ENCODE data around the gene RBM26. TPM values are rescaled to one million over a fixed set of nuclear protein-coding genes. Genes with fewer than 3 reads are reported as not detected.
A peak's percentile ranks its signal among the peaks of the same experiment; 100 is the strongest.

RBM26 gene
- total and polyA plus RNA-seq, 2 experiments from 2014 or later, result 11.1 to 19.2 TPM

DNA sequence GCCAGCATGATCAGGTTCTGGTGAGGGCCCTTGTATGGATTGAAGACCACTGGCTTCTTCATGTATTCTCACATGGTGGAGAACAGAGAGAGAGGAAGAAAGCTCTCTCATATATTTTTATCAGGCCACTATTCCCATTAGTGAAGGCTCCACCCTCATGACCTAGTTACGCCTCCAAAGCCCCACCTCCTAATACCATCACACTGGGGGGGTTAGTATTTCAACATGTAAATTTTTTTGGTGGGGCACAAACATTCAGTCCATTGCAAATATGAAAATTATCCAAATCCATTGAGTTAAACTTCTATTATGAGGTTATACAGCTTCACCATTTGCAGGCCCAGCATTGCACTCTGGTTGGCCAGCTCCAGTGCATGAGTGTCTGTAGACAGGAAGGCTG is 33.2 kb upstream of the RBM26 start:
- no peak for DNase-seq
- peaks cover 20% of the 10 kb centered on the region for H3F3A ChIP-seq (ENCODE audit: insufficient read depth)
- in situ Hi-C loops (cut with MboI), result no loop called here
- H3K9me2 ChIP-seq (ENCODE audit: insufficient read depth), result no peaks in the 10 kb centered on the region
- H2AFZ ChIP-seq, result no peak overlapping the region
- H3K9ac ChIP-seq, result no peak overlapping the region
- peaks cover 25% of the 10 kb centered on the region for H3K4me1 ChIP-seq (ENCODE audit: insufficient read depth)
- no peaks in the 10 kb centered on the region for H4K20me1 ChIP-seq (ENCODE audit: insufficient read depth)
- H3K4me3 ChIP-seq, result no peak overlapping the region
- no peak overlapping the region for H3K27ac ChIP-seq
- no peaks in the 10 kb centered on the region for H3K9me3 ChIP-seq (ENCODE audit: low read depth)
- 81 to 95% methylated on average over 1 of the region's 1 CpG for WGBS, 2 experiments (ENCODE audit: low coverage in 1 of 2, low lambda C conversion rate in 2 of 2, missing lambda C conversion rate in 2 of 2)
- no peak for TF ChIP-seq EZH2 (IDR thresholded peaks at IDR 0.05; ENCODE audit: insufficient read depth, poor library complexity, severe bottlenecking)
- no peak for TF ChIP-seq EZH2phosphoT487 (IDR thresholded peaks at IDR 0.05; ENCODE audit: insufficient read depth, low read depth)
- H3K27me3 ChIP-seq (replicated peaks; ENCODE audit: insufficient read depth), result no peaks in the 10 kb centered on the region
- no peaks in the 10 kb centered on the region for H3K79me2 ChIP-seq (ENCODE audit: insufficient read depth)
- H3K36me3 ChIP-seq (ENCODE audit: low read depth), result no peaks in the 10 kb centered on the region
- H3K4me2 ChIP-seq (ENCODE audit: unreplicated experiment), result no peak overlapping the region

DNA sequence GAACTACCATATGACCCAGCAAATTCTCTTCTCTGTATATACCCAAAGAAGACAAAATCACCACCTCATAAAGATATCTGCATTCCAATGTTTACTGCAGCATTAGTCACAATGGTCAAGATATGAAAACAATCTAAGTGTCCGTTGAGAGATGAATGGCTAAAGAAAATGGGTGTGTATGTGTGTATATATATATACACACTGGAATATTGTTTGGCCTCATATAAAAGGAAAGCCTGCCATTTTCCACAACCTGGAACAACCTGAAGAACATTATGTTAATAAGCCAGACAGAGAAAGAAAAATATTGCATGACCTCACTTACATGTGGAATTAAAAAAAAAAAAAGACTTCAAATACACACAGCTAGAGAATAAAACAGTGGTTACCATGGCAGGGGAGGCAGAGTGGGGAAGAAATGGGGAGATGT is 29.5 kb upstream of the RBM26 start:
- 3 to 5% methylated on average over 1 of the region's 1 CpG for WGBS, 2 experiments (ENCODE audit: low coverage in 1 of 2, low lambda C conversion rate in 2 of 2, missing lambda C conversion rate in 2 of 2)
- Histone ChIP-seq H3K79me2 (ENCODE audit: insufficient read depth) (no peaks in the 10 kb centered on the region), H3K9me2 (ENCODE audit: insufficient read depth) (no peaks in the 10 kb centered on the region), H3K9me3 (ENCODE audit: low read depth) (no peaks in the 10 kb centered on the region), H4K20me1 (ENCODE audit: insufficient read depth) (no peaks in the 10 kb centered on the region), H3K27ac (peak overlapping the region; percentile 72), H3K4me1 (ENCODE audit: insufficient read depth) (peaks cover 21% of the 10 kb centered on the region), H3K9ac (no peak overlapping the region; the same call in 1 of the 2 replicates), H3F3A (ENCODE audit: insufficient read depth) (peaks cover 26% of the 10 kb centered on the region), H2AFZ (no peak overlapping the region), H3K36me3 (ENCODE audit: low read depth) (no peaks in the 10 kb centered on the region), H3K4me2 (ENCODE audit: unreplicated experiment) (peak overlapping the region; percentile 86), H3K4me3 (no peak overlapping the region), H3K27me3 (replicated peaks; ENCODE audit: insufficient read depth) (no peaks in the 10 kb centered on the region)
- peak; percentile 83 for DNase-seq
- peak; percentile 91 for TF ChIP-seq EZH2phosphoT487 (IDR thresholded peaks at IDR 0.05; ENCODE audit: insufficient read depth, low read depth)
- TF ChIP-seq EZH2 (IDR thresholded peaks at IDR 0.05; ENCODE audit: insufficient read depth, poor library complexity, severe bottlenecking), result no peak
- in situ Hi-C loops (cut with MboI), result no loop called here

DNA sequence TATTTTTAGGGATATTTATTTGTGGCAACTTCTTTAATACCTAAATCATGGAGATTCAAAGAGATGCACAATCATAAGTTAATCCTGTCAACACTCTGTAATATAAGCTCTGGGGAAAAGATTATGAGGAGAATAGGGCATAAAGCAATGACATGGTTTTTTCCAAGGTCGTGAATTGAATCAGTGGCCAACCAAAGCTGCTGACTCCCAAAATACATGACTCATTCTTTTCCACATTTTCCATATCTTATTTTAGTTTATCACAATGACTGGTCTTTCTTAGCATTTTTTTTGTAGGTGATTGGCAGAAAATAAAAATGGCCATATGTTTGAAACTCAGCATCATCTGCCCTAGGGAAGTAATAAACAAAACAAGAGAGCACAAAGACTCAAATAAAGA is 28.5 kb upstream of the RBM26 start:
- H3K4me2 ChIP-seq (ENCODE audit: unreplicated experiment), result peak overlapping the region; percentile 86
- WGBS, 2 experiments (ENCODE audit: low coverage in 1 of 2, low lambda C conversion rate in 2 of 2, missing lambda C conversion rate in 2 of 2), result 12 to 22% methylated on average over 1 of the region's 1 CpG
- H3K4me1 ChIP-seq (ENCODE audit: insufficient read depth), result peaks cover 21% of the 10 kb centered on the region
- TF ChIP-seq EZH2 (IDR thresholded peaks at IDR 0.05; ENCODE audit: insufficient read depth, poor library complexity, severe bottlenecking) (no peak), EZH2phosphoT487 (IDR thresholded peaks at IDR 0.05; ENCODE audit: insufficient read depth, low read depth) (no peak)
- H3K9me2 ChIP-seq (ENCODE audit: insufficient read depth), result no peaks in the 10 kb centered on the region
- in situ Hi-C loops (cut with MboI), result no loop called here
- no peak overlapping the region for H2AFZ ChIP-seq
- no peaks in the 10 kb centered on the region for H3K79me2 ChIP-seq (ENCODE audit: insufficient read depth)
- H3K4me3 ChIP-seq, result no peak overlapping the region
- H3F3A ChIP-seq (ENCODE audit: insufficient read depth), result peaks cover 26% of the 10 kb centered on the region
- H3K9ac ChIP-seq, result no peak overlapping the region
- peak; percentile 74 for DNase-seq
- no peaks in the 10 kb centered on the region for H3K27me3 ChIP-seq (replicated peaks; ENCODE audit: insufficient read depth)
- H3K36me3 ChIP-seq (ENCODE audit: low read depth), result no peaks in the 10 kb centered on the region
- no peaks in the 10 kb centered on the region for H4K20me1 ChIP-seq (ENCODE audit: insufficient read depth)
- no peaks in the 10 kb centered on the region for H3K9me3 ChIP-seq (ENCODE audit: low read depth)
- H3K27ac ChIP-seq, result peak overlapping the region; percentile 72

DNA sequence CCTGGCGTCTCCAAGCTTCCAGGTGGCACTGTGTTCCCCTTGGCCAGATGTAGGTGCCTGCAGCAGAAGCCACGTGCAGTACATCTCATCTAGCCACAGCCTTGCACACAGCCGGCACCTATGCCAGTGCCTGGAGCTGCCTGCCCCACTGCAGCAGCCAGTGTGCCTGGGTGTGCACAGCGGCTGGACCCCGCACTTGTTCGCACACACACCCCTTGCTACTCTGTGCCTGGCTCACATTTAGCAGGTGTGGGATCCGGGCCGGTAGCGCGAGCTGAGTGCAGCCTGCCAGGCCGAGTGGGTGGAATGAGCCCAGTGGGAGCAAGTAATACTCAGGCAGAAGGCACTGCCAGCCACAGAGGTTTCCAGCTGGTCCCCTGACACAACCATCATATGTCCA is 26.9 kb upstream of the RBM26 start:
- Histone ChIP-seq H3K27ac (no peak overlapping the region), H3K9me2 (ENCODE audit: insufficient read depth) (no peaks in the 10 kb centered on the region), H3K4me3 (no peak overlapping the region), H3K79me2 (ENCODE audit: insufficient read depth) (no peaks in the 10 kb centered on the region), H3K4me1 (ENCODE audit: insufficient read depth) (peaks cover 21% of the 10 kb centered on the region), H3K9ac (no peak overlapping the region), H3K27me3 (replicated peaks; ENCODE audit: insufficient read depth) (no peaks in the 10 kb centered on the region), H3K36me3 (ENCODE audit: low read depth) (no peaks in the 10 kb centered on the region), H3F3A (ENCODE audit: insufficient read depth) (peaks cover 26% of the 10 kb centered on the region), H3K4me2 (ENCODE audit: unreplicated experiment) (no peak overlapping the region), H3K9me3 (ENCODE audit: low read depth) (no peaks in the 10 kb centered on the region), H4K20me1 (ENCODE audit: insufficient read depth) (no peaks in the 10 kb centered on the region), H2AFZ (no peak overlapping the region)
- in situ Hi-C loops (cut with MboI), result no loop called here
- DNase-seq, result no peak
- TF ChIP-seq EZH2 (IDR thresholded peaks at IDR 0.05; ENCODE audit: insufficient read depth, poor library complexity, severe bottlenecking), result no peak
- TF ChIP-seq EZH2phosphoT487 (IDR thresholded peaks at IDR 0.05; ENCODE audit: insufficient read depth, low read depth), result no peak
- 93 to 96% methylated on average over 11 of the region's 11 CpGs for WGBS, 2 experiments (ENCODE audit: low coverage in 1 of 2, low lambda C conversion rate in 2 of 2, missing lambda C conversion rate in 2 of 2)

DNA sequence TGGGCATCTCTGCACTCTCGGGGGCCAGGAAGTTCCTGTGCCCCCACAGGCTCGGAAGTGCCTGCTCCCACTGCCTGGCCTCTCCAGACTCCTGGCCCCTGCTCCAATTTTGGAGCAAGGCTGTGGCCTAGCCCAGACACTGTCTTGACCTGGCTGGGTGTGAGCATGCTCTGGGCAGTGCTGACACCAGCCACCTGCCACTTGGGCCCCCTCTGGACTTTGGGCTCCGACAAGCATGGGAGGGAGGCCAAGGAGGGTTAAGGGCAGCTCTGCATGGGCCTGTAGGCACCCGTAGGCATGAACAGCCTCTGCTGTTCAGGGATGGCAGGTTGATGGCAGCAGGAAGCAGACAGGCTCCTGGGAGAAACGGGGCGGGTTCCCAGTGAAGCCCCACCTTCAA is 26.0 kb upstream of the RBM26 start:
- Histone ChIP-seq H3K9me3 (ENCODE audit: low read depth) (no peaks in the 10 kb centered on the region), H3K27ac (no peak overlapping the region), H3K27me3 (replicated peaks; ENCODE audit: insufficient read depth) (no peaks in the 10 kb centered on the region), H3K9me2 (ENCODE audit: insufficient read depth) (no peaks in the 10 kb centered on the region), H3K79me2 (ENCODE audit: insufficient read depth) (no peaks in the 10 kb centered on the region), H3K4me1 (ENCODE audit: insufficient read depth) (peaks cover 26% of the 10 kb centered on the region), H3K36me3 (ENCODE audit: low read depth) (no peaks in the 10 kb centered on the region), H2AFZ (no peak overlapping the region), H3F3A (ENCODE audit: insufficient read depth) (peaks cover 26% of the 10 kb centered on the region), H3K9ac (no peak overlapping the region), H4K20me1 (ENCODE audit: insufficient read depth) (no peaks in the 10 kb centered on the region), H3K4me3 (no peak overlapping the region), H3K4me2 (ENCODE audit: unreplicated experiment) (no peak overlapping the region)
- WGBS, 2 experiments (ENCODE audit: low coverage in 1 of 2, low lambda C conversion rate in 2 of 2, missing lambda C conversion rate in 2 of 2), result 74 to 84% methylated on average over 6 of the region's 6 CpGs
- TF ChIP-seq EZH2 (IDR thresholded peaks at IDR 0.05; ENCODE audit: insufficient read depth, poor library complexity, severe bottlenecking) (no peak), EZH2phosphoT487 (IDR thresholded peaks at IDR 0.05; ENCODE audit: insufficient read depth, low read depth) (no peak)
- no peak for DNase-seq
- in situ Hi-C loops (cut with MboI), result no loop called here
